Body of pancreas (tissue), 4 donors: ENCODE results near the gene IL1RAPL1.

Source experiments
- POLR2A ChIP-seq, 3 donors: fragments of 450-650 bp; IDR thresholded peaks; one replicate each; pipeline ENCODE4 v1.6.1; 2016; ENCODE audit warnings: antibody characterized with exemption in 3 of 3, mild to moderate bottlenecking in 2 of 3
- TF ChIP-seq, protein P1 (sequence below), 7 experiments: fragments of 450-650 bp in 4 of 7; fragments of 200-600 bp in 3 of 7; sonication (generic) in 3 of 7; IDR thresholded peaks; one replicate each; pipeline ENCODE4 v1.5.1; 2016 to 2019; ENCODE audit warnings: antibody characterized with exemption in 7 of 7

DNA sequence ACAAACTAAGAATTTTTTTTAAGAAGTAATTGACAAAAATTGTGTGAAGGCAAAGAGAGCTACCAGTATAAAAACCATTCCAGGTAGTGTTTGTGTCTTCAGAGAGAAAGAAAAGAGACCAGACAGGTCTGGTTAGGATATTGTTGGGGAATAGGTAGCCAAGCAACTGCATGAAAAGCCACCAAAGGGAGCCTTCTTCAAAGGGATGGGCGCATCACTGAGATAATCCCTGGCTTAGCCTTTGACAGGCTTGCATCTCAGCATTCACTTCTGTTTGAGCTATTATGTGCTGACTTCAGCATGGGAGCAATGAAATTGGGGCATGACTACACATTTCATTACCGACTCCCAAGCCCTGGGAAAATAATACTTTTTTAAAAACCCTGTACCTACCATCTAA, 496.6 kb downstream of the IL1RAPL1 start:
- TF ChIP-seq, protein P1, sequence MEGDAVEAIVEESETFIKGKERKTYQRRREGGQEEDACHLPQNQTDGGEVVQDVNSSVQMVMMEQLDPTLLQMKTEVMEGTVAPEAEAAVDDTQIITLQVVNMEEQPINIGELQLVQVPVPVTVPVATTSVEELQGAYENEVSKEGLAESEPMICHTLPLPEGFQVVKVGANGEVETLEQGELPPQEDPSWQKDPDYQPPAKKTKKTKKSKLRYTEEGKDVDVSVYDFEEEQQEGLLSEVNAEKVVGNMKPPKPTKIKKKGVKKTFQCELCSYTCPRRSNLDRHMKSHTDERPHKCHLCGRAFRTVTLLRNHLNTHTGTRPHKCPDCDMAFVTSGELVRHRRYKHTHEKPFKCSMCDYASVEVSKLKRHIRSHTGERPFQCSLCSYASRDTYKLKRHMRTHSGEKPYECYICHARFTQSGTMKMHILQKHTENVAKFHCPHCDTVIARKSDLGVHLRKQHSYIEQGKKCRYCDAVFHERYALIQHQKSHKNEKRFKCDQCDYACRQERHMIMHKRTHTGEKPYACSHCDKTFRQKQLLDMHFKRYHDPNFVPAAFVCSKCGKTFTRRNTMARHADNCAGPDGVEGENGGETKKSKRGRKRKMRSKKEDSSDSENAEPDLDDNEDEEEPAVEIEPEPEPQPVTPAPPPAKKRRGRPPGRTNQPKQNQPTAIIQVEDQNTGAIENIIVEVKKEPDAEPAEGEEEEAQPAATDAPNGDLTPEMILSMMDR (IDR thresholded peaks at IDR 0.05): no peak
- TF ChIP-seq POLR2A (IDR thresholded peaks at IDR 0.05): no peak
